Stimulated activated CD4-positive, alpha-beta T cell treated with anti-CD3 and anti-CD28 coated beads, Interleukin-1b, Interleukin-23, amount 100 ng/mL, for 24 hours (primary cell): Measurements from ENCODE around the gene SAT2.

ENCODE experiments used
- DNase-seq, 4 experiments: peaks; one replicate each; pipeline ENCODE4 v3.0.0-alpha.2; 2020; ENCODE audit warnings: low read depth in 4 of 4, low spot score in 1 of 4

The SAT2 gene

DNA sequence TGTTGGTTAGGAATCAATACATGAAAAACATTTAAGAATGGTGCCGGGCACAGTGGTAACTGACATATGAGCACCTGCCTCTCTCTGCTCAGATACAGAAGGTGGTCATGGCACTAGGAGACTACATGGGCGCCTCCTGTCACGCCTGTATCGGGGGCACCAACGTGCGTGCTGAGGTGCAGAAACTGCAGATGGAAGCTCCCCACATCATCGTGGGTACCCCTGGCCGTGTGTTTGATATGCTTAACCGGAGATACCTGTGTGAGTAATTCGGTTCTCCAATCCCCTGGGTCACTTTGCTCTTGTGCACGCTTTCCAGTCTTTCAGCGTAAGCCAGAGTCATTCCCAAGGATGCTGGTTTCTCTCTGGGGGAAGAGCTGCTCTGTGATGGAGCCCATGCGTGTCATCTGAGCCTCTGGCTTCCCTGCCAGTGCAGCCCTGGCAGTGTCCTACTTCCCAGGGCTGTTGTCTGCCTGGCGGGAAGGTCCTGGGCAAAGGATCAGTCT is 51.1 kb downstream of the SAT2 start:
- DNase-seq = no peak
